ENCODE data around the gene MOAP1.
"Not testable (repeated sequence)": the region's sequence is repeated elsewhere in the genome, so short reads cannot be mapped to it uniquely, and the experiment has no call there.

Gene MOAP1

GRCh38 chr14:93156693-93157369, 27.9 kb downstream of the MOAP1 start:
- no peaks in the 10 kb centered on the region for H3K9me3 ChIP-seq (ENCODE audit: control insufficient read depth, low read length)
- no peak overlapping the region for H3K9ac ChIP-seq (ENCODE audit: low read length)
- H3K4me1 ChIP-seq (ENCODE audit: control insufficient read depth, insufficient read depth, low read length): no peaks in the 10 kb centered on the region
- H3K36me3 ChIP-seq (ENCODE audit: control insufficient read depth, insufficient read depth, low read length): no peaks in the 10 kb centered on the region
- no peak overlapping the region for H3K4me3 ChIP-seq (ENCODE audit: low read length)
- no peaks in the 10 kb centered on the region for H3K27me3 ChIP-seq (ENCODE audit: control insufficient read depth, insufficient read depth, low read length)

GRCh38 chr14:93155667-93156066, 29.0 kb downstream of the MOAP1 start:
- no peaks in the 10 kb centered on the region for H3K9me3 ChIP-seq (ENCODE audit: control insufficient read depth, low read length)
- H3K4me3 ChIP-seq (ENCODE audit: low read length): no peak overlapping the region
- no peaks in the 10 kb centered on the region for H3K36me3 ChIP-seq (ENCODE audit: control insufficient read depth, insufficient read depth, low read length)
- no peak overlapping the region for H3K9ac ChIP-seq (ENCODE audit: low read length)
- H3K27me3 ChIP-seq (ENCODE audit: control insufficient read depth, insufficient read depth, low read length): no peaks in the 10 kb centered on the region
- H3K4me1 ChIP-seq (ENCODE audit: control insufficient read depth, insufficient read depth, low read length): peaks cover 2% of the 10 kb centered on the region

- H3K36me3 ChIP-seq (ENCODE audit: control insufficient read depth, insufficient read depth, low read length): no peaks in the 10 kb centered on the region
- H3K9ac ChIP-seq (ENCODE audit: low read length): no peak overlapping the region
- H3K9me3 ChIP-seq (ENCODE audit: control insufficient read depth, low read length): no peaks in the 10 kb centered on the region
- H3K27me3 ChIP-seq (ENCODE audit: control insufficient read depth, insufficient read depth, low read length): no peaks in the 10 kb centered on the region
- peaks cover 8% of the 10 kb centered on the region for H3K4me1 ChIP-seq (ENCODE audit: control insufficient read depth, insufficient read depth, low read length)
- H3K4me3 ChIP-seq (ENCODE audit: low read length): no peak overlapping the region
Observed at GRCh38 chr14:93153121-93153520, 31.6 kb downstream of the MOAP1 start.

GRCh38 chr14:93150227-93151208, 34.2 kb downstream of the MOAP1 start:
- no peak overlapping the region for H3K9ac ChIP-seq (ENCODE audit: low read length)
- peaks cover 8% of the 10 kb centered on the region for H3K4me1 ChIP-seq (ENCODE audit: control insufficient read depth, insufficient read depth, low read length)
- no peak overlapping the region for H3K4me3 ChIP-seq (ENCODE audit: low read length)
- no peaks in the 10 kb centered on the region for H3K36me3 ChIP-seq (ENCODE audit: control insufficient read depth, insufficient read depth, low read length)
- no peaks in the 10 kb centered on the region for H3K27me3 ChIP-seq (ENCODE audit: control insufficient read depth, insufficient read depth, low read length)
- H3K9me3 ChIP-seq (ENCODE audit: control insufficient read depth, low read length): no peaks in the 10 kb centered on the region

- Histone ChIP-seq H3K9ac (ENCODE audit: low read length) (no peak overlapping the region), H3K9me3 (ENCODE audit: control insufficient read depth, low read length) (no peaks in the 10 kb centered on the region), H3K36me3 (ENCODE audit: control insufficient read depth, insufficient read depth, low read length) (no peaks in the 10 kb centered on the region), H3K4me3 (ENCODE audit: low read length) (no peak overlapping the region), H3K27me3 (ENCODE audit: control insufficient read depth, insufficient read depth, low read length) (no peaks in the 10 kb centered on the region), H3K4me1 (ENCODE audit: control insufficient read depth, insufficient read depth, low read length) (peaks cover 8% of the 10 kb centered on the region)
Observed at GRCh38 chr14:93148979-93149378, 35.7 kb downstream of the MOAP1 start.

- Histone ChIP-seq H3K4me1 (ENCODE audit: control insufficient read depth, insufficient read depth, low read length) (peaks cover 8% of the 10 kb centered on the region), H3K9me3 (ENCODE audit: control insufficient read depth, low read length) (no peaks in the 10 kb centered on the region), H3K4me3 (ENCODE audit: low read length) (no peak overlapping the region), H3K36me3 (ENCODE audit: control insufficient read depth, insufficient read depth, low read length) (no peaks in the 10 kb centered on the region), H3K9ac (ENCODE audit: low read length) (no peak overlapping the region), H3K27me3 (ENCODE audit: control insufficient read depth, insufficient read depth, low read length) (no peaks in the 10 kb centered on the region)
Observed at GRCh38 chr14:93146119-93146518, 38.6 kb downstream of the MOAP1 start.

- Histone ChIP-seq H3K36me3 (ENCODE audit: control insufficient read depth, insufficient read depth, low read length) (no peaks in the 10 kb centered on the region), H3K4me3 (ENCODE audit: low read length) (no peak overlapping the region), H3K9me3 (ENCODE audit: control insufficient read depth, low read length) (no peaks in the 10 kb centered on the region), H3K4me1 (ENCODE audit: control insufficient read depth, insufficient read depth, low read length) (peaks cover 8% of the 10 kb centered on the region), H3K9ac (ENCODE audit: low read length) (no peak overlapping the region), H3K27me3 (ENCODE audit: control insufficient read depth, insufficient read depth, low read length) (no peaks in the 10 kb centered on the region)
Observed at GRCh38 chr14:93142854-93143652, 41.6 kb downstream of the MOAP1 start.

- no peaks in the 10 kb centered on the region for H3K27me3 ChIP-seq (ENCODE audit: control insufficient read depth, insufficient read depth, low read length)
Observed at GRCh38 chr14:93137864-93138263, 46.8 kb downstream of the MOAP1 start.

GRCh38 chr14:93136508-93136907, 48.2 kb downstream of the MOAP1 start:
- H3K36me3 ChIP-seq (ENCODE audit: control insufficient read depth, insufficient read depth, low read length); H3K9me3 ChIP-seq (ENCODE audit: control insufficient read depth, low read length); H3K9ac ChIP-seq (ENCODE audit: low read length); H3K27me3 ChIP-seq (ENCODE audit: control insufficient read depth, insufficient read depth, low read length); H3K4me3 ChIP-seq (ENCODE audit: low read length): not testable (repeated sequence)
- H3K4me1 ChIP-seq (ENCODE audit: control insufficient read depth, insufficient read depth, low read length): peaks cover 35% of the 10 kb centered on the region

More at GRCh38 chr14:93137864-93138263, 46.8 kb downstream of the MOAP1 start:
- H3K36me3 ChIP-seq (ENCODE audit: control insufficient read depth, insufficient read depth, low read length): no peaks in the 10 kb centered on the region
- no peak overlapping the region for H3K9ac ChIP-seq (ENCODE audit: low read length)
- no peak overlapping the region for H3K4me3 ChIP-seq (ENCODE audit: low read length)
- peaks cover 30% of the 10 kb centered on the region for H3K4me1 ChIP-seq (ENCODE audit: control insufficient read depth, insufficient read depth, low read length)
- H3K9me3 ChIP-seq (ENCODE audit: control insufficient read depth, low read length): no peaks in the 10 kb centered on the region

- Histone ChIP-seq H3K9ac (ENCODE audit: low read length) (no peak overlapping the region), H3K4me3 (ENCODE audit: low read length) (no peak overlapping the region)
Observed at GRCh38 chr14:93136009-93136408, 48.7 kb downstream of the MOAP1 start.

GRCh38 chr14:93135399-93135798, 49.3 kb downstream of the MOAP1 start:
- Histone ChIP-seq H3K4me3 (ENCODE audit: low read length) (no peak overlapping the region), H3K4me1 (ENCODE audit: control insufficient read depth, insufficient read depth, low read length) (peaks cover 35% of the 10 kb centered on the region), H3K9ac (ENCODE audit: low read length) (no peak overlapping the region), H3K9me3 (ENCODE audit: control insufficient read depth, low read length) (no peaks in the 10 kb centered on the region), H3K36me3 (ENCODE audit: control insufficient read depth, insufficient read depth, low read length) (no peaks in the 10 kb centered on the region), H3K27me3 (ENCODE audit: control insufficient read depth, insufficient read depth, low read length) (no peaks in the 10 kb centered on the region)

More at GRCh38 chr14:93136009-93136408, 48.7 kb downstream of the MOAP1 start:
- no peaks in the 10 kb centered on the region for H3K27me3 ChIP-seq (ENCODE audit: control insufficient read depth, insufficient read depth, low read length)
- peaks cover 35% of the 10 kb centered on the region for H3K4me1 ChIP-seq (ENCODE audit: control insufficient read depth, insufficient read depth, low read length)
- H3K9me3 ChIP-seq (ENCODE audit: control insufficient read depth, low read length): no peaks in the 10 kb centered on the region
- H3K36me3 ChIP-seq (ENCODE audit: control insufficient read depth, insufficient read depth, low read length): no peaks in the 10 kb centered on the region

Measured in mucosa of stomach (tissue), 1 donor.